GM13976 (cell line): Measurements from ENCODE around the gene RMI2.

Experiments
- DNase-seq: peaks from one replicate; pipeline ENCODE4 v3.0.0; 2012; ENCODE audit warnings: low spot score
- in situ Hi-C: fragments of 300-500 bp; cut with MboI; formaldehyde crosslinking; loops from one replicate; pipeline ENCODE4 v1.12.0; 2022; ENCODE audit warnings: low sequenced_read_pairs, mixed read lengths, inconsistent platforms; ENCODE audit not compliant: unreplicated experiment
- TF ChIP-seq, protein P1 (sequence below): IDR thresholded peaks from 2 replicates; pipeline ENCODE4 v1.5.1; 2012; ENCODE audit warnings: borderline replicate concordance, mild to moderate bottlenecking; ENCODE audit not compliant: insufficient read depth; ENCODE audit errors: extremely low read depth, missing control alignments, control extremely low read depth

Gene RMI2

GRCh38 chr16:11312718-11313492, 32.4 kb upstream of the RMI2 start:
- DNase-seq: no peak
- TF ChIP-seq, protein P1, sequence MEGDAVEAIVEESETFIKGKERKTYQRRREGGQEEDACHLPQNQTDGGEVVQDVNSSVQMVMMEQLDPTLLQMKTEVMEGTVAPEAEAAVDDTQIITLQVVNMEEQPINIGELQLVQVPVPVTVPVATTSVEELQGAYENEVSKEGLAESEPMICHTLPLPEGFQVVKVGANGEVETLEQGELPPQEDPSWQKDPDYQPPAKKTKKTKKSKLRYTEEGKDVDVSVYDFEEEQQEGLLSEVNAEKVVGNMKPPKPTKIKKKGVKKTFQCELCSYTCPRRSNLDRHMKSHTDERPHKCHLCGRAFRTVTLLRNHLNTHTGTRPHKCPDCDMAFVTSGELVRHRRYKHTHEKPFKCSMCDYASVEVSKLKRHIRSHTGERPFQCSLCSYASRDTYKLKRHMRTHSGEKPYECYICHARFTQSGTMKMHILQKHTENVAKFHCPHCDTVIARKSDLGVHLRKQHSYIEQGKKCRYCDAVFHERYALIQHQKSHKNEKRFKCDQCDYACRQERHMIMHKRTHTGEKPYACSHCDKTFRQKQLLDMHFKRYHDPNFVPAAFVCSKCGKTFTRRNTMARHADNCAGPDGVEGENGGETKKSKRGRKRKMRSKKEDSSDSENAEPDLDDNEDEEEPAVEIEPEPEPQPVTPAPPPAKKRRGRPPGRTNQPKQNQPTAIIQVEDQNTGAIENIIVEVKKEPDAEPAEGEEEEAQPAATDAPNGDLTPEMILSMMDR: no peak
- in situ Hi-C loops: no loop called here

DNA sequence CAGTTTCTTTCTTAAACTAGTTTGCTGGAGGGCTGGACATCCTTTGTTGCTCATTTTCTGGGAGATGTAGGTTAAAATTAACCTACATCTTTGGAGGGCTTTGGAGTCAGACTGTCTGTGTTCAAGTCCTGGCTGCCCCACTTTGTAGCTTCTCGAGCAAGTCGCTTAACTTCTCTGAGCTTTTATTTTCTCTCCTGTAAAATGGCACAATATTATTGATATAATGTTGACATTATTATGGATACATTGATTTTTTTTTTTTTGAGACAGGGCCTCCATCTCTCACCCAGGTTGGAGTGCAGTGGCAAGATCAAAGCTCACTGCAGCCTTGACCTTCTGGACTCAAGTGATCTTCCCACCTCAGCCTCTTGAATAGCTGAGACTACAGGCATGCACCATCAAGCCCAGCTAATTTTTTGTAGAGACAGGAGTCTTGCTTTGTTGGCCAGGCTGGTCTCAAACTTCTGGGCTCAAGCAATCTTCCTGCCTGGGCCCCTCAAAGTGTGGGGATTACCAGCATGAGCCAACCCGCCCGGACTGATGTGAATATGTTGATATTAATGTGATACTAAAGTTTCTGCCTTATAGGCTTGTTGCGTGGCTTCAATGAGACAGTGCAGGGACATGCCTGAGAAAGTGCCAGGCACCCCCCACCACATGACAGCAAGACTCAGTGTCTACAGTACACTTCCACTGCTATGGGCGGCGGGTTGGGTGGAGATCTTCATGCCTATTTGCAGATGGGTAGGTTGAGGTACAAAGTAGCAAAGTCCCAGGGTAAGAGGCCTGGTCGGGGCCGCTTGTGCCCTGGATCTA, 31.6 kb upstream of the RMI2 start:
- in situ Hi-C loops: no loop called here
- no peak for DNase-seq
- TF ChIP-seq, protein P1: no peak

DNA sequence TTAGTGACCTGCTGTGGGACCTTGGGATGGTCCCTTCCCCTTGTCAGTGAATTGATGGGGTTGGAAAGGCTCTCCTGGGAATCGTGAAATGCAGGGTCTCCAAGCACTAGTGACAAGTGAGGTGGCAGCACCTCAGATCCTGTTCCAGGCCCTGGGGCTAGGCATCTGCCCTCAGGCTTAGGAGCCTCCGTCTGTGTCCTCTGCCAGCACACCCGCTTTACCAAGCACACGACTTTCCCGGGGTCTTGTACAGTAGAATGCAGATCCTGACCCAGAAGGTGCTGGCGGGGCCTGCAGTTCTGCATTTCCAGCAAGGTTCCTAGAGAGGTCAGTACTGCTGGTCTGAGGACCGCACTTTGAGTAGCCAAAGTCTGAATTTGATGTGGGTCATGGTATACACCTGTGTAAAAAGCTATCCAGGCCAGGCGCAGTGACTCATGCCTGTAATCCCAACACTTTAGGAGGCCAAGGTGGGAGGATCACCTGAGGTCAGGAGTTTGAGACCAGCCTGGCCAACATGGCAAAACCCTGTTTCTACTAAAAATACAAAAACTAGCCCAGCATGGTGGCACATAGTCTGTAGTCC, 30.9 kb upstream of the RMI2 start:
- TF ChIP-seq, protein P1: no peak
- no peak for DNase-seq
- in situ Hi-C loops: no loop called here

GRCh38 chr16:11315510-11315909, 29.7 kb upstream of the RMI2 start:
- TF ChIP-seq, protein P1: no peak
- in situ Hi-C loops: no loop called here
- DNase-seq: no peak

GRCh38 chr16:11316331-11317015, 28.8 kb upstream of the RMI2 start:
- DNase-seq: no peak
- in situ Hi-C loops: no loop called here
- TF ChIP-seq, protein P1: no peak

GRCh38 chr16:11318817-11319216, 26.4 kb upstream of the RMI2 start:
- in situ Hi-C loops: no loop called here
- DNase-seq: no peak
- TF ChIP-seq, protein P1: no peak
